Nephron (organoid): ENCODE results near the gene TAS2R42.
A peak's percentile ranks its signal among the peaks of the same experiment; 100 is the strongest.

Source experiments
- H3K27ac Mint-ChIP-seq, 3 experiments: 2 replicates each; pipeline ENCODE4 v1.8.0; 2020; ENCODE audit warnings: mixed read lengths in 3 of 3, mild to moderate bottlenecking in 2 of 3, moderate library complexity in 1 of 3
- H3K27me3 Mint-ChIP-seq: 2 replicates; pipeline ENCODE4 v1.8.0; 2021; ENCODE audit warnings: low read depth, mild to moderate bottlenecking, moderate library complexity, mixed read lengths
- H3K36me3 Mint-ChIP-seq: 2 replicates; pipeline ENCODE4 v1.8.0; 2020; ENCODE audit warnings: low read depth, mixed read lengths
- H3K4me1 Mint-ChIP-seq: 2 replicates; pipeline ENCODE4 v1.8.0; 2020; ENCODE audit warnings: mixed read lengths
- H3K4me3 Mint-ChIP-seq, 3 experiments: 2 replicates each; pipeline ENCODE4 v1.8.0; 2020; ENCODE audit warnings: mild to moderate bottlenecking in 3 of 3, mixed read lengths in 3 of 3, moderate library complexity in 2 of 3
- H3K9me3 Mint-ChIP-seq: 2 replicates; pipeline ENCODE4 v1.8.0; 2020; ENCODE audit warnings: mixed read lengths
- TF ChIP-seq, protein P1 (sequence below), 3 experiments: fragments of 200-600 bp; sonication (generic); IDR thresholded peaks; one replicate each; pipeline ENCODE4 v1.5.0; 2021; ENCODE audit warnings: antibody characterized with exemption in 3 of 3; ENCODE audit not compliant: unreplicated experiment in 3 of 3

The TAS2R42 gene

DNA sequence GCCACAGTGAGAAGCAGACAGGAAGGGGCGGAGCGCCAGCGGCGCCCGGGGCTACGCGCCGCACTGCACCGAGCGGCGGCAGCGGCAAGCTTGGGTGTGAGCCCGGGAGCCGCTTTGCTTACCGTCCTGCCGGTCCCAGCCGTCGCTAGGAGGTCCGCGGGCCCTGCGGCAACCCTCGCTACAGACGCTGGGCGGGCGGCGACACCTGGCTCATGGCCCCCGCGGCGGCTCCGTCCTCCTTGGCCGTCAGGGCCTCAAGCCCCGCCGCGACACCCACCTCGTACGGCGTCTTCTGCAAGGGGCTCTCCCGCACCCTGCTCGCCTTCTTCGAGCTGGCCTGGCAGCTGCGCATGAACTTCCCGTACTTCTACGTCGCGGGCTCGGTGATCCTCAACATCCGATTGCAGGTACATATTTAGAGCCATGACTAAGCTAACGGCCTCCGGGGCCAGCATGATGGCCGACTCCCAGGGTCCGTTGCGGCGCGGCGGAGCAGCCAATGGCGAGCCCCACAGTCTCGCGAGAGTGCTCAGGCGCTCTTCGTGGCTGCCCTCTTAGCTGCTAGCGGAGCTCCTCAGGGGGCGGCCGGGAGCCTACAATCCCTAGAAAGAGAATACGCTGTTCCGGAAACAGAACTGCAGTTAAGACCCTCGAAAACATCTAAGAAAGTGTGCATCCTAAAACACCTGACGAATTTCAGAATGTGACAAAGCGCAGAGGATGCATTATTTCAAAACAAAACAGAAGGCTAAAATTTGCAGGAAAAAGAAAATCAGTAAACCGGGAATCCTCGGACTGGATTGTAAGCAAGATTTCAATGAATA, 15.4 kb downstream of the TAS2R42 start, which contains the start of gene SMIM10L1:
TSS of gene SMIM10L1 (plus strand) at position 50 of the 824 bp plus-strand sequence. CDS start at position 213, 163 bp downstream.
- H3K4me1 Mint-ChIP-seq, result peaks cover 46% of the 10 kb centered on the region
- no peaks in the 10 kb centered on the region for H3K27me3 Mint-ChIP-seq
- TF ChIP-seq, protein P1, sequence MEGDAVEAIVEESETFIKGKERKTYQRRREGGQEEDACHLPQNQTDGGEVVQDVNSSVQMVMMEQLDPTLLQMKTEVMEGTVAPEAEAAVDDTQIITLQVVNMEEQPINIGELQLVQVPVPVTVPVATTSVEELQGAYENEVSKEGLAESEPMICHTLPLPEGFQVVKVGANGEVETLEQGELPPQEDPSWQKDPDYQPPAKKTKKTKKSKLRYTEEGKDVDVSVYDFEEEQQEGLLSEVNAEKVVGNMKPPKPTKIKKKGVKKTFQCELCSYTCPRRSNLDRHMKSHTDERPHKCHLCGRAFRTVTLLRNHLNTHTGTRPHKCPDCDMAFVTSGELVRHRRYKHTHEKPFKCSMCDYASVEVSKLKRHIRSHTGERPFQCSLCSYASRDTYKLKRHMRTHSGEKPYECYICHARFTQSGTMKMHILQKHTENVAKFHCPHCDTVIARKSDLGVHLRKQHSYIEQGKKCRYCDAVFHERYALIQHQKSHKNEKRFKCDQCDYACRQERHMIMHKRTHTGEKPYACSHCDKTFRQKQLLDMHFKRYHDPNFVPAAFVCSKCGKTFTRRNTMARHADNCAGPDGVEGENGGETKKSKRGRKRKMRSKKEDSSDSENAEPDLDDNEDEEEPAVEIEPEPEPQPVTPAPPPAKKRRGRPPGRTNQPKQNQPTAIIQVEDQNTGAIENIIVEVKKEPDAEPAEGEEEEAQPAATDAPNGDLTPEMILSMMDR (IDR thresholded peaks at IDR 0.05; ENCODE audit: unreplicated experiment in 3 of 3), result no peak
- peak within 1 kb of the TSS; percentile 96 to 98 (median 96) for H3K4me3 Mint-ChIP-seq
- no peaks in the 10 kb centered on the region for H3K9me3 Mint-ChIP-seq
- H3K36me3 Mint-ChIP-seq, result peaks cover 51% of the 10 kb centered on the region
- H3K27ac Mint-ChIP-seq, result peak within 1 kb of the TSS; percentile 99 to 100 (median 100)

DNA sequence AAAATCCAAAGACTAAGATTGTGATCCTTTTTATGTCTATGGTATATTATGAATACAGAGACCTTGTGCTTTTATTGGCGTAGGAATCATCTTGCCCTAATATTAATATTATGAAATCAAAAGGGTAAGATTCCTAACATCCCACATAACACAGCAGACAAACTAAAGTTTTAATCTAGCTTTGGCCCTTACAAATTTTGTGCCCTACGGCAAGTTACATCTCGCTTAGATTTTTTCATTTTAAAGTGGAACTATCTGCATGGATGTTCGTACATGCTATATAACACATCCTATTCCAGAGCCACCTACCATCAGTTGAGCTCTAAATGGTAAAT, 16.0 kb downstream of the TAS2R42 start:
- Mint-ChIP-seq H3K27me3 (no peaks in the 10 kb centered on the region), H3K4me1 (peaks cover 46% of the 10 kb centered on the region), H3K36me3 (peaks cover 50% of the 10 kb centered on the region), H3K4me3 (peak overlapping the region; percentile 96 to 98 (median 96)), H3K9me3 (no peaks in the 10 kb centered on the region), H3K27ac (peak overlapping the region; percentile 95 to 100 (median 99))
- TF ChIP-seq, protein P1 (IDR thresholded peaks at IDR 0.05; ENCODE audit: unreplicated experiment in 3 of 3), result no peak

- Mint-ChIP-seq H3K36me3 (peaks cover 69% of the 10 kb centered on the region), H3K27ac (no peak overlapping the region), H3K9me3 (peaks cover 2% of the 10 kb centered on the region), H3K4me3 (no peak overlapping the region), H3K27me3 (no peaks in the 10 kb centered on the region), H3K4me1 (peaks cover 25% of the 10 kb centered on the region)
- TF ChIP-seq, protein P1 (IDR thresholded peaks at IDR 0.05; ENCODE audit: unreplicated experiment in 3 of 3), result no peak
Observed at GRCh38 chr12:11166300-11166699, 20.4 kb downstream of the TAS2R42 start.

- H3K4me3 Mint-ChIP-seq, result no peak overlapping the region
Observed at GRCh38 chr12:11164384-11164783, 22.4 kb downstream of the TAS2R42 start.

DNA sequence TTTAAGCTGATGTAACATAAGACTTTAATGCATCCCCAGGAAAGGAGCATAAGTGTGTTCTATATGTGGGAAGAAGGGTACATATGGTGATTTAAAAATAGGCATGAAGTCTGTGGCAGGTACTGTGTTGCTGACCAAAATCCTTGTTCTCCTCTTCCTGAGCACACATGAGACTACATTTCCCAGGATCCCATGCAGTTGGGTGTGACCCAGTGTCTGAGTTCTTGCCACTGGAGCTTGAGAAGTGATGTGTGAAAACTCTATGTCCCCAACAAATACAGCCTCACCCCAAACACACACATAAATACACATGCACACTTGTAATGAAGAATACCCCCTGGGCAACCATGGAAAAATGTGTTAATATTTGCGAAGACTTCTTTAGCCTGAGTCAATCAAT, 24.2 kb downstream of the TAS2R42 start:
- TF ChIP-seq, protein P1 (IDR thresholded peaks at IDR 0.05; ENCODE audit: unreplicated experiment in 3 of 3), result no peak
- no peaks in the 10 kb centered on the region for H3K4me1 Mint-ChIP-seq
- no peaks in the 10 kb centered on the region for H3K27me3 Mint-ChIP-seq
- H3K36me3 Mint-ChIP-seq, result peaks cover 83% of the 10 kb centered on the region
- no peak overlapping the region for H3K4me3 Mint-ChIP-seq
- H3K9me3 Mint-ChIP-seq, result peaks cover 2% of the 10 kb centered on the region
- no peak overlapping the region for H3K27ac Mint-ChIP-seq

More at GRCh38 chr12:11164384-11164783, 22.4 kb downstream of the TAS2R42 start:
- H3K9me3 Mint-ChIP-seq, result peaks cover 2% of the 10 kb centered on the region
- H3K36me3 Mint-ChIP-seq, result peaks cover 82% of the 10 kb centered on the region
- H3K4me1 Mint-ChIP-seq, result peaks cover 12% of the 10 kb centered on the region
- TF ChIP-seq, protein P1 (IDR thresholded peaks at IDR 0.05; ENCODE audit: unreplicated experiment in 3 of 3), result no peak
- no peaks in the 10 kb centered on the region for H3K27me3 Mint-ChIP-seq
- H3K27ac Mint-ChIP-seq, result no peak overlapping the region
